WTC11 (cell line): Measurements from ENCODE around the gene CRYZ. TPM values are rescaled to one million over a fixed set of nuclear protein-coding genes. Genes with fewer than 3 reads are reported as not detected.

Experiments used
- ATAC-seq: fragments of 200-7000 bp; cut with Tn5 transposase; 2 replicates; pipeline ENCODE4 v1.10.0; 2021; ENCODE audit warnings: mild to moderate bottlenecking, moderate library complexity
- CTCF ChIA-PET: fragments of 300-600 bp; sonication (Branson Sonifier 250); formaldehyde crosslinking; loops from one replicate; lab custom pipeline; 2021; ENCODE audit warnings: antibody characterized with exemption; lab: Charles Lee
- POLR2A ChIA-PET: fragments of 350-600 bp; sonication (Branson Sonifier 250); formaldehyde crosslinking; loops from one replicate; lab custom pipeline; 2021; ENCODE audit warnings: antibody characterized with exemption; lab: Charles Lee
- DNase-seq: peaks from one replicate; pipeline ENCODE4 v3.0.0; 2021; ENCODE audit warnings: low spot score
- H3K27ac Mint-ChIP-seq: 2 replicates; pipeline ENCODE4 v1.8.0; 2021; ENCODE audit warnings: mixed read lengths
- H3K27me3 Mint-ChIP-seq: 2 replicates; pipeline ENCODE4 v1.8.0; 2021; ENCODE audit warnings: low read depth, mild to moderate bottlenecking, moderate library complexity, mixed read lengths
- H3K36me3 Mint-ChIP-seq: 2 replicates; pipeline ENCODE4 v1.8.0; 2021; ENCODE audit warnings: mixed read lengths
- H3K4me1 Mint-ChIP-seq: 2 replicates; pipeline ENCODE4 v1.8.0; 2022; ENCODE audit warnings: mixed read lengths
- H3K4me3 Mint-ChIP-seq: 2 replicates; pipeline ENCODE4 v1.8.0; 2021; ENCODE audit warnings: mild to moderate bottlenecking, moderate library complexity, mixed read lengths
- H3K9me3 Mint-ChIP-seq: 2 replicates; pipeline ENCODE4 v1.8.0; 2021; ENCODE audit warnings: mixed read lengths
- ATF3 ChIP-seq: sonication (generic); formaldehyde crosslinking; conservative IDR thresholded peaks from 2 replicates; pipeline ENCODE4 v1.8.1; 2022; ENCODE audit warnings: mild to moderate bottlenecking, missing genetic modification reagents
- CBFB ChIP-seq: sonication (generic); formaldehyde crosslinking; IDR thresholded peaks from 2 replicates; pipeline ENCODE4 v1.8.1; 2022; ENCODE audit warnings: mild to moderate bottlenecking, low read depth, missing genetic modification reagents
- CTCF ChIP-seq: fragments of 200-600 bp; IDR thresholded peaks from 2 replicates; pipeline ENCODE4 v1.8.0; 2022; ENCODE audit warnings: antibody characterized with exemption
- E2F1 ChIP-seq: sonication (generic); formaldehyde crosslinking; IDR thresholded peaks from 2 replicates; pipeline ENCODE4 v1.8.0; 2022; ENCODE audit warnings: mild to moderate bottlenecking, missing genetic modification reagents
- ETV6 ChIP-seq: sonication (generic); formaldehyde crosslinking; IDR thresholded peaks from 2 replicates; pipeline ENCODE4 v1.8.1; 2022; ENCODE audit warnings: mild to moderate bottlenecking, missing genetic modification reagents
- FOXK1 ChIP-seq: sonication (generic); formaldehyde crosslinking; IDR thresholded peaks from 2 replicates; pipeline ENCODE4 v1.8.0; 2022; ENCODE audit warnings: mild to moderate bottlenecking, moderate library complexity, missing genetic modification reagents
- JAZF1 ChIP-seq: fragments of 250-450 bp; sonication (Bioruptor Pico); IDR thresholded peaks from 2 replicates; pipeline ENCODE4 v1.9.0; 2021; ENCODE audit warnings: moderate library complexity, mild to moderate bottlenecking, inconsistent platforms
- MAX ChIP-seq: sonication (generic); formaldehyde crosslinking; IDR thresholded peaks from 2 replicates; pipeline ENCODE4 v1.8.0; 2022; ENCODE audit warnings: mild to moderate bottlenecking, missing genetic modification reagents
- NFATC4 ChIP-seq: fragments of 250-450 bp; sonication (Bioruptor Pico); IDR thresholded peaks from 2 replicates; pipeline ENCODE4 v1.9.0; 2021; ENCODE audit warnings: mild to moderate bottlenecking
- NFYB ChIP-seq: sonication (generic); formaldehyde crosslinking; conservative IDR thresholded peaks from 2 replicates; pipeline ENCODE4 v1.8.0; 2022; ENCODE audit warnings: low read depth, missing genetic modification reagents
- TEAD1 ChIP-seq: sonication (generic); formaldehyde crosslinking; IDR thresholded peaks from 2 replicates; pipeline ENCODE4 v1.8.0; 2022; ENCODE audit warnings: mild to moderate bottlenecking, missing genetic modification reagents
- TP53 ChIP-seq: sonication (generic); formaldehyde crosslinking; IDR thresholded peaks from 2 replicates; pipeline ENCODE4 v1.8.1; 2023; ENCODE audit warnings: mild to moderate bottlenecking, missing genetic modification reagents
- USF2 ChIP-seq: sonication (generic); formaldehyde crosslinking; IDR thresholded peaks from 2 replicates; pipeline ENCODE4 v1.8.1; 2023; ENCODE audit warnings: mild to moderate bottlenecking, missing genetic modification reagents, moderate library complexity
- ZNF281 ChIP-seq: sonication (generic); formaldehyde crosslinking; IDR thresholded peaks from 2 replicates; pipeline ENCODE4 v1.8.0; 2023; ENCODE audit warnings: mild to moderate bottlenecking, missing genetic modification reagents
- ZNF396 ChIP-seq: fragments of 250-450 bp; sonication (Bioruptor Pico); IDR thresholded peaks from 2 replicates; pipeline ENCODE4 v1.8.0; 2021; ENCODE audit warnings: mild to moderate bottlenecking, moderate library complexity, borderline replicate concordance
- ZNF416 ChIP-seq: fragments of 250-450 bp; sonication (Bioruptor Pico); IDR thresholded peaks from 2 replicates; pipeline ENCODE4 v1.9.0; 2021; ENCODE audit warnings: mild to moderate bottlenecking, inconsistent platforms
- ZNF512 ChIP-seq: sonication (generic); formaldehyde crosslinking; IDR thresholded peaks from 2 replicates; pipeline ENCODE4 v1.8.1; 2022; ENCODE audit warnings: missing genetic modification reagents, borderline replicate concordance
- total RNA-seq: library from RNA; stranded (reverse); gene quantifications from 3 replicates; pipeline ENCODE4 v1.2.3, GENCODE V29; 2021

CRYZ gene
- total RNA-seq, 1 experiment from 2014 or later: 42.2 TPM

GRCh38 chr1:74714429-74715235, 18.2 kb downstream of the CRYZ start:
- H3K4me1 Mint-ChIP-seq: 0 out of 2 replicates have a peak, but pooled peaks cover 6% of the 10 kb centered on the region
- ATAC-seq (no peak), DNase-seq (no peak)
- peaks cover 8% of the 10 kb centered on the region for H3K36me3 Mint-ChIP-seq
- no peaks in the 10 kb centered on the region for H3K9me3 Mint-ChIP-seq
- no peak overlapping the region for H3K4me3 Mint-ChIP-seq
- no peaks in the 10 kb centered on the region for H3K27me3 Mint-ChIP-seq
- POLR2A ChIA-PET: interaction anchor here (0.7 kb wide), 1 partner anchor 19 kb away, joined by 3 read pairs; no protein-coding TSS in a partner anchor
- H3K27ac Mint-ChIP-seq: no peak overlapping the region
- TF ChIP-seq ZNF416 (no peak), CBFB (no peak), ZNF396 (no peak), JAZF1 (no peak), TP53 (CRISPR knock-in tag) (no peak), CTCF (no peak), ZNF512 (CRISPR knock-in tag) (no peak), USF2 (CRISPR knock-in tag) (no peak), NFYB (no peak), ETV6 (no peak), ATF3 (CRISPR knock-in tag) (no peak), E2F1 (CRISPR knock-in tag) (no peak), ZNF281 (CRISPR knock-in tag) (no peak), MAX (CRISPR knock-in tag) (no peak), TEAD1 (CRISPR knock-in tag) (no peak), NFATC4 (CRISPR knock-in tag) (no peak), FOXK1 (CRISPR knock-in tag) (no peak)
- TF ChIP-seq, all 79 proteins: peak for 0
- CTCF ChIA-PET: interaction anchor here (0.7 to 1.2 kb wide), 3 partner anchors 19 to 246 kb away, joined by 3 read pairs; no protein-coding TSS in a partner anchor
